ENCODE measurements around the gene SRGAP3.

- TF ChIP-seq USF2 (CRISPR knock-in tag; IDR thresholded peaks at IDR 0.05) = no peak
- no peak for TF ChIP-seq CTCF (IDR thresholded peaks at IDR 0.05)
- TF ChIP-seq FOXK1 (CRISPR knock-in tag; IDR thresholded peaks at IDR 0.05) = no peak
- no peak for TF ChIP-seq MXD4 (CRISPR knock-in tag; IDR thresholded peaks at IDR 0.05; ENCODE audit: borderline replicate concordance)
- no peak for TF ChIP-seq JUN (CRISPR knock-in tag; IDR thresholded peaks at IDR 0.05)
- no peak for TF ChIP-seq IRF2 (CRISPR knock-in tag; IDR thresholded peaks at IDR 0.05; ENCODE audit: borderline replicate concordance, low read depth)
- no peak for TF ChIP-seq SP1 (CRISPR knock-in tag; conservative IDR thresholded peaks at IDR 0.05)
- TF ChIP-seq NR2C2 (CRISPR knock-in tag; IDR thresholded peaks at IDR 0.05) = no peak
- no peak for TF ChIP-seq MLX (CRISPR knock-in tag; IDR thresholded peaks at IDR 0.05)
- no peak for TF ChIP-seq IRF1 (CRISPR knock-in tag; IDR thresholded peaks at IDR 0.05)
- TF ChIP-seq CBFB (CRISPR knock-in tag; IDR thresholded peaks at IDR 0.05; ENCODE audit: low read depth) = no peak
- no peak for TF ChIP-seq ZSCAN18 (CRISPR knock-in tag; IDR thresholded peaks at IDR 0.05)
- no peak for TF ChIP-seq ZNF263 (CRISPR knock-in tag; IDR thresholded peaks at IDR 0.05; ENCODE audit: low read depth)
- TF ChIP-seq AFF4 (CRISPR knock-in tag; IDR thresholded peaks at IDR 0.05; ENCODE audit: borderline replicate concordance) = no peak
Measured at GRCh38 chr3:9123840-9124239, 125.6 kb downstream of the SRGAP3 start.

Data from WTC11 (cell line).